Measurements from ENCODE around the gene FAM3B.

The FAM3B gene

GRCh38 chr21:41364308-41364707 lies 47.7 kb downstream of the FAM3B start:
- Mint-ChIP-seq H3K27me3 (no peaks in the 10 kb centered on the region), H3K9me3 (no peaks in the 10 kb centered on the region), H3K36me3 (peaks cover 11% of the 10 kb centered on the region), H3K4me3 (no peak overlapping the region), H3K27ac (peak overlapping the region; percentile 100), H3K4me1 (peaks cover 56% of the 10 kb centered on the region)
- DNase-seq (ENCODE audit: low spot score in 2 of 2) (no peak), ATAC-seq (ENCODE audit: low read depth) (no peak)

- H3K27me3 Mint-ChIP-seq: no peaks in the 10 kb centered on the region
Observed at GRCh38 chr21:41365377-41366107, 48.9 kb downstream of the FAM3B start.

GRCh38 chr21:41366522-41367151 lies 50.0 kb downstream of the FAM3B start:
- H3K36me3 Mint-ChIP-seq: peaks cover 13% of the 10 kb centered on the region
- peaks cover 65% of the 10 kb centered on the region for H3K4me1 Mint-ChIP-seq
- no peaks in the 10 kb centered on the region for H3K27me3 Mint-ChIP-seq
- no peaks in the 10 kb centered on the region for H3K9me3 Mint-ChIP-seq
- peak overlapping the region; percentile 73 for H3K4me3 Mint-ChIP-seq
- no peak for ATAC-seq (ENCODE audit: low read depth)
- DNase-seq (ENCODE audit: low spot score in 2 of 2): no peak
- peak overlapping the region; percentile 77 for H3K27ac Mint-ChIP-seq

More at GRCh38 chr21:41365377-41366107, 48.9 kb downstream of the FAM3B start:
- Mint-ChIP-seq H3K4me1 (peaks cover 63% of the 10 kb centered on the region), H3K27ac (peak overlapping the region; percentile 32), H3K36me3 (peaks cover 11% of the 10 kb centered on the region), H3K4me3 (no peak overlapping the region), H3K9me3 (no peaks in the 10 kb centered on the region)
- no peak for ATAC-seq (ENCODE audit: low read depth)
- DNase-seq (ENCODE audit: low spot score in 2 of 2): no peak

- H3K4me1 Mint-ChIP-seq: peaks cover 62% of the 10 kb centered on the region
- H3K4me3 Mint-ChIP-seq: peak overlapping the region; percentile 79
- H3K27me3 Mint-ChIP-seq: no peaks in the 10 kb centered on the region
- peak overlapping the region; percentile 77 for H3K27ac Mint-ChIP-seq
- ATAC-seq (ENCODE audit: low read depth): no peak
- peaks cover 13% of the 10 kb centered on the region for H3K36me3 Mint-ChIP-seq
- no peaks in the 10 kb centered on the region for H3K9me3 Mint-ChIP-seq
- DNase-seq (ENCODE audit: low spot score in 2 of 2): no peak
Observed at GRCh38 chr21:41367301-41367944, 50.8 kb downstream of the FAM3B start.

- H3K4me3 Mint-ChIP-seq: peak overlapping the region; percentile 79
- H3K36me3 Mint-ChIP-seq: peaks cover 11% of the 10 kb centered on the region
- peak; percentile 54 to 64 for DNase-seq (ENCODE audit: low spot score in 2 of 2)
- H3K27ac Mint-ChIP-seq: peak overlapping the region; percentile 77
- no peaks in the 10 kb centered on the region for H3K9me3 Mint-ChIP-seq
- peaks cover 59% of the 10 kb centered on the region for H3K4me1 Mint-ChIP-seq
- H3K27me3 Mint-ChIP-seq: no peaks in the 10 kb centered on the region
- ATAC-seq (ENCODE audit: low read depth): peak; percentile 83
Observed at GRCh38 chr21:41367945-41368734, 51.5 kb downstream of the FAM3B start.

GRCh38 chr21:41368735-41369104 lies 52.1 kb downstream of the FAM3B start:
- H3K36me3 Mint-ChIP-seq: peaks cover 11% of the 10 kb centered on the region

GRCh38 chr21:41369105-41369919 lies 52.7 kb downstream of the FAM3B start:
- Mint-ChIP-seq H3K4me3 (peak overlapping the region; percentile 79), H3K27me3 (no peaks in the 10 kb centered on the region), H3K4me1 (peaks cover 52% of the 10 kb centered on the region), H3K36me3 (peaks cover 11% of the 10 kb centered on the region), H3K9me3 (no peaks in the 10 kb centered on the region), H3K27ac (peak overlapping the region; percentile 77)
- DNase-seq (ENCODE audit: low spot score in 2 of 2) (peak in 1 of 2 donors; percentile 47), ATAC-seq (ENCODE audit: low read depth) (peak; percentile 35)

More at GRCh38 chr21:41368735-41369104, 52.1 kb downstream of the FAM3B start:
- H3K27me3 Mint-ChIP-seq: no peaks in the 10 kb centered on the region
- DNase-seq (ENCODE audit: low spot score in 2 of 2) (no peak), ATAC-seq (ENCODE audit: low read depth) (no peak)
- peak overlapping the region; percentile 79 for H3K4me3 Mint-ChIP-seq
- H3K4me1 Mint-ChIP-seq: peaks cover 53% of the 10 kb centered on the region
- H3K27ac Mint-ChIP-seq: peak overlapping the region; percentile 77
- no peaks in the 10 kb centered on the region for H3K9me3 Mint-ChIP-seq

- no peaks in the 10 kb centered on the region for H3K9me3 Mint-ChIP-seq
- H3K27me3 Mint-ChIP-seq: no peaks in the 10 kb centered on the region
- H3K36me3 Mint-ChIP-seq: peaks cover 13% of the 10 kb centered on the region
Observed at GRCh38 chr21:41369920-41370839, 53.6 kb downstream of the FAM3B start.

GRCh38 chr21:41370840-41371684 lies 54.5 kb downstream of the FAM3B start:
- peaks cover 45% of the 10 kb centered on the region for H3K4me1 Mint-ChIP-seq
- H3K4me3 Mint-ChIP-seq: peak overlapping the region; percentile 79
- H3K27me3 Mint-ChIP-seq: no peaks in the 10 kb centered on the region
- H3K27ac Mint-ChIP-seq: peak overlapping the region; percentile 77
- ATAC-seq (ENCODE audit: low read depth): no peak
- peaks cover 9% of the 10 kb centered on the region for H3K36me3 Mint-ChIP-seq
- no peak for DNase-seq (ENCODE audit: low spot score in 2 of 2)
- no peaks in the 10 kb centered on the region for H3K9me3 Mint-ChIP-seq

More at GRCh38 chr21:41369920-41370839, 53.6 kb downstream of the FAM3B start:
- DNase-seq (ENCODE audit: low spot score in 2 of 2): peak in 1 of 2 donors; percentile 27
- Mint-ChIP-seq H3K4me3 (peak overlapping the region; percentile 79), H3K4me1 (peaks cover 52% of the 10 kb centered on the region), H3K27ac (peak overlapping the region; percentile 77)
- ATAC-seq (ENCODE audit: low read depth): peak; percentile 13

GRCh38 chr21:41371685-41372030 lies 55.1 kb downstream of the FAM3B start:
- peaks cover 9% of the 10 kb centered on the region for H3K36me3 Mint-ChIP-seq

GRCh38 chr21:41373253-41373652 lies 56.7 kb downstream of the FAM3B start:
- ATAC-seq (ENCODE audit: low read depth) (no peak), DNase-seq (ENCODE audit: low spot score in 2 of 2) (no peak)
- Mint-ChIP-seq H3K9me3 (no peaks in the 10 kb centered on the region), H3K27me3 (no peaks in the 10 kb centered on the region), H3K4me3 (no peak overlapping the region), H3K36me3 (peaks cover 16% of the 10 kb centered on the region), H3K27ac (no peak overlapping the region), H3K4me1 (peaks cover 33% of the 10 kb centered on the region)

More at GRCh38 chr21:41371685-41372030, 55.1 kb downstream of the FAM3B start:
- DNase-seq (ENCODE audit: low spot score in 2 of 2) (no peak), ATAC-seq (ENCODE audit: low read depth) (no peak)
- Mint-ChIP-seq H3K4me3 (no peak overlapping the region), H3K27ac (no peak overlapping the region), H3K27me3 (no peaks in the 10 kb centered on the region), H3K9me3 (no peaks in the 10 kb centered on the region), H3K4me1 (peaks cover 42% of the 10 kb centered on the region)

GRCh38 chr21:41373763-41374162 lies 57.2 kb downstream of the FAM3B start:
- Mint-ChIP-seq H3K4me1 (peaks cover 28% of the 10 kb centered on the region), H3K27ac (no peak overlapping the region), H3K27me3 (no peaks in the 10 kb centered on the region), H3K4me3 (no peak overlapping the region), H3K36me3 (peaks cover 16% of the 10 kb centered on the region), H3K9me3 (no peaks in the 10 kb centered on the region)
- DNase-seq (ENCODE audit: low spot score in 2 of 2) (no peak), ATAC-seq (ENCODE audit: low read depth) (no peak)
